ENCODE results near the gene SLC29A1. TPM values are rescaled to one million over a fixed set of nuclear protein-coding genes. Genes with fewer than 3 reads are reported as not detected.

Gene SLC29A1
- total RNA-seq, 1 experiment from 2014 or later: 45.3 TPM

DNA sequence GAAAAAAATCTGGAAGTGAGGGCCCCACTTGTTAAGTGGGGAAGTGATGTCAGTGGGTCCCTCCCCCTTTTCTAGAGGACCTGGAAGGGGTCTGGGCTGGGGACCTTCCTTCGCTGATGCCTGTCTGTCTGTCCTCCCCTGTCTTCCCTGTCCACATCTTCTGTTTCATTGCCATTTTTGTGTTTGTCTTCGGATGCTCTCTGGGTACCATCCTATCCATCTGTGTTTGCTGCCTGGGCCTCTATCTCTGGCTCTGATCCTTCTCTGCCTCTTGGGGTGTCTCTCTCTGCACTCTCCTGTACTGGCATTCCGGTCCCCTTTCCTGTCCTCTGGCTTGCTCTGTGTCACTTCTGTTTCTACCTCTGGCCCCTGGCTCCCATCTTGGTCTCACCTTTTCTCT lies 49.1 kb downstream of the SLC29A1 start:
- no peak for DNase-seq
- Histone ChIP-seq H3K4me1 (replicated peaks; ENCODE audit: insufficient read depth) (no peaks in the 10 kb centered on the region), H3K79me2 (ENCODE audit: low read depth) (no peaks in the 10 kb centered on the region), H3K4me3 (no peak overlapping the region), H4K20me1 (ENCODE audit: insufficient read depth) (no peaks in the 10 kb centered on the region), H3K4me2 (no peak overlapping the region), H2AFZ (no peak overlapping the region), H3K27ac (no peak overlapping the region), H3K9me2 (ENCODE audit: insufficient read depth) (no peaks in the 10 kb centered on the region), H3F3A (ENCODE audit: insufficient read depth, low read depth) (peaks cover 12% of the 10 kb centered on the region; the same call in 1 of the 2 replicates), H3K27me3 (ENCODE audit: insufficient read depth, low read depth) (no peaks in the 10 kb centered on the region; the same call in 1 of the 2 replicates), H3K36me3 (ENCODE audit: low read depth) (no peaks in the 10 kb centered on the region), H3K9me3 (ENCODE audit: insufficient read depth, low read depth) (no peaks in the 10 kb centered on the region)
- intact Hi-C loops (cut with micrococcal nuclease; ENCODE audit: unreplicated experiment): no loop called here
- CTCF ChIA-PET: no interaction called here
- no TSS peak for BruUV-seq (replicated peaks)
- POLR2A ChIA-PET (ENCODE audit: unreplicated experiment): no interaction called here
- no peak for TF ChIP-seq CTCF (conservative IDR thresholded peaks at IDR 0.05)
- TF ChIP-seq EZH2 (IDR thresholded peaks at IDR 0.05; ENCODE audit: low read depth): no peak

DNA sequence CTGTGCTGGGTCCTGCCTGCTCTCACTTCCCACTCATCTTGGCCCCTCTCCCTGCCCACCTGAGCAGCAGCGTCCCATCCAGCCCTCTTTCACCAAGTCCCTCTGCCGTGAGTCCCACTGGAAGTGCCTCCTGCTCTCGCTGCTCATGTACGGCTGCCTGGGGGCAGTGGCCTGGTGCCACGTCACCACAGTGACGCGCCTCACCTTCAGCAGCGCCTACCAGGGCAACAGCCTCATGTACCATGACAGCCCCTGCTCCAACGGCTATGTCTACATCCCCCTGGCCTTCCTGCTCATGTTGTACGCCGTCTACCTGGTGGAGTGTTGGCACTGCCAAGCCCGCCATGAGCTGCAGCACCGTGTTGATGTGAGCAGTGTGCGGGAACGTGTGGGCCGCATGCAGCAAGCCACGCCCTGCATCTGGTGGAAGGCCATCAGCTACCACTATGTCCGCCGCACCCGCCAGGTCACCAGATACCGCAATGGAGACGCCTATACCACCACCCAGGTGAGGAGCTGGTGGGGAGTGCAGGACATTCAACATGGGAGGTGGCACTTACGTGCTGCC lies 49.7 kb downstream of the SLC29A1 start:
- Histone ChIP-seq H3K9me2 (ENCODE audit: insufficient read depth) (no peaks in the 10 kb centered on the region), H3K4me2 (no peak overlapping the region), H3K9me3 (ENCODE audit: insufficient read depth, low read depth) (no peaks in the 10 kb centered on the region), H3K27me3 (ENCODE audit: insufficient read depth, low read depth) (no peaks in the 10 kb centered on the region; the same call in 1 of the 2 replicates), H3K4me3 (no peak overlapping the region), H3K36me3 (ENCODE audit: low read depth) (no peaks in the 10 kb centered on the region), H3K79me2 (ENCODE audit: low read depth) (no peaks in the 10 kb centered on the region), H3K4me1 (replicated peaks; ENCODE audit: insufficient read depth) (no peaks in the 10 kb centered on the region), H2AFZ (no peak overlapping the region), H4K20me1 (ENCODE audit: insufficient read depth) (no peaks in the 10 kb centered on the region), H3K27ac (no peak overlapping the region), H3F3A (ENCODE audit: insufficient read depth, low read depth) (peaks cover 12% of the 10 kb centered on the region; the same call in 1 of the 2 replicates)
- intact Hi-C loops (cut with micrococcal nuclease; ENCODE audit: unreplicated experiment): no loop called here
- ChIA-PET POLR2A (ENCODE audit: unreplicated experiment) (no interaction called here), CTCF (no interaction called here)
- no TSS peak for BruUV-seq (replicated peaks)
- TF ChIP-seq CTCF (conservative IDR thresholded peaks at IDR 0.05) (no peak), EZH2 (IDR thresholded peaks at IDR 0.05; ENCODE audit: low read depth) (no peak)
- no peak for DNase-seq

DNA sequence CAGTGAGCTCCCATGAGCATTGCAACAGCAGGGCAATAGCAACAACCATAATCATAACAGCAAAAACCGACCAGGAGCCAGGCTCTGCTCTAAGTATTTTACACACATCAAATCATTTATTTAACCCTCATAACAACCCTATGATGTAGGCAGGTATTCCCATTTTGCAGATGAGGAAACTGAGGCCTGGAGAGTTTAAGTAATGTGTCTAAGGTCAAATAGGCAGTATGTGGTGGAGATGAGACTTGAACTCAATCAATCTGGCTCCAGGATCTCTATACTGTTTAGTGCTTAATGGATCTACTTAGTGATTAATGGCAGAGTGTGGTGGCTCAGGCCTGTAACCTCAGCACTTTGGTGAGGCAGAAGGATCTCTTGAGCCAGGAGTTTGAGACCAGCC lies 50.2 kb downstream of the SLC29A1 start:
- no peak overlapping the region for H3K4me2 ChIP-seq
- no peak for DNase-seq
- CTCF ChIA-PET: no interaction called here
- no peaks in the 10 kb centered on the region for H4K20me1 ChIP-seq (ENCODE audit: insufficient read depth)
- no peak overlapping the region for H2AFZ ChIP-seq
- peaks cover 12% of the 10 kb centered on the region; the same call in 1 of the 2 replicates for H3F3A ChIP-seq (ENCODE audit: insufficient read depth, low read depth)
- H3K36me3 ChIP-seq (ENCODE audit: low read depth): no peaks in the 10 kb centered on the region
- no peaks in the 10 kb centered on the region for H3K79me2 ChIP-seq (ENCODE audit: low read depth)
- intact Hi-C loops (cut with micrococcal nuclease; ENCODE audit: unreplicated experiment): no loop called here
- H3K27me3 ChIP-seq (ENCODE audit: insufficient read depth, low read depth): no peaks in the 10 kb centered on the region; the same call in 1 of the 2 replicates
- TF ChIP-seq EZH2 (IDR thresholded peaks at IDR 0.05; ENCODE audit: low read depth): no peak
- TF ChIP-seq CTCF (conservative IDR thresholded peaks at IDR 0.05): no peak
- POLR2A ChIA-PET (ENCODE audit: unreplicated experiment): no interaction called here
- no peaks in the 10 kb centered on the region for H3K4me1 ChIP-seq (replicated peaks; ENCODE audit: insufficient read depth)
- H3K27ac ChIP-seq: no peak overlapping the region
- no peak overlapping the region for H3K4me3 ChIP-seq
- H3K9me3 ChIP-seq (ENCODE audit: insufficient read depth, low read depth): no peaks in the 10 kb centered on the region
- no peaks in the 10 kb centered on the region for H3K9me2 ChIP-seq (ENCODE audit: insufficient read depth)
- BruUV-seq (replicated peaks): no TSS peak

Measured in PC-9 (cell line).